IMR-90 (cell line): Measurements from ENCODE around the gene NMT1. TPM values are rescaled to one million over a fixed set of nuclear protein-coding genes. Genes with fewer than 3 reads are reported as not detected.

Source experiments
- ATAC-seq: fragments of 200-7000 bp; cut with Tn5 transposase; 2 replicates; pipeline ENCODE4 v1.9.1; 2020; ENCODE audit warnings: low read depth, mild to moderate bottlenecking, moderate library complexity
- BruUV-seq: library from RNA; stranded (reverse); fragments of 400-500 nt; replicated peaks from 2 replicates; lab custom pipeline; 2021; lab: Mats Ljungman, UMichigan
- CTCF ChIA-PET: fragments of 300-600 bp; formaldehyde crosslinking; extraction: SDS; loops from one replicate; lab custom pipeline; 2021; ENCODE audit warnings: antibody characterized with exemption; lab: Yijun Ruan, JAX
- POLR2A ChIA-PET: fragments of 300-600 bp; sonication (Branson Sonifier 250); formaldehyde crosslinking; loops from one replicate; lab custom pipeline; 2022; ENCODE audit warnings: antibody characterized with exemption; ENCODE audit not compliant: unreplicated experiment; lab: Charles Lee
- DNase-seq: peaks from one replicate; pipeline ENCODE4 v3.0.0; 2013
- H2AFZ ChIP-seq: replicated peaks from 2 replicates; pipeline ENCODE3; 2013; ENCODE audit warnings: low read length, mild to moderate bottlenecking; ENCODE audit not compliant: poor library complexity
- H2AK5ac ChIP-seq: 2 replicates; pipeline ENCODE4 v1.6.1; 2013; ENCODE audit warnings: low read depth, low read length, inconsistent platforms
- H2AK9ac ChIP-seq: replicated peaks from 2 replicates; pipeline ENCODE3; 2013; ENCODE audit warnings: mild to moderate bottlenecking, low read depth, low read length, moderate library complexity; ENCODE audit not compliant: poor library complexity
- H2BK120ac ChIP-seq: 2 replicates; pipeline ENCODE4 v1.6.1; 2013; ENCODE audit warnings: low read depth, low read length, inconsistent platforms
- H2BK15ac ChIP-seq: 3 replicates; pipeline ENCODE4 v1.6.1; 2013; ENCODE audit warnings: low read depth, low read length, inconsistent platforms
- H2BK20ac ChIP-seq: 2 replicates; pipeline ENCODE4 v1.6.1; 2013; ENCODE audit warnings: low read depth, mild to moderate bottlenecking, inconsistent platforms, low read length, moderate library complexity
- H2BK5ac ChIP-seq: 2 replicates; pipeline ENCODE4 v1.6.1; 2013; ENCODE audit warnings: mild to moderate bottlenecking, low read depth, low read length, inconsistent platforms; ENCODE audit not compliant: poor library complexity, severe bottlenecking
- H3K14ac ChIP-seq: replicated peaks from 2 replicates; pipeline ENCODE4 v1.6.1; 2013; ENCODE audit warnings: low read depth, low read length, inconsistent platforms
- H3K18ac ChIP-seq: 2 replicates; pipeline ENCODE4 v1.6.1; 2013; ENCODE audit warnings: low read depth, low read length, control low read depth
- H3K23ac ChIP-seq: 2 replicates; pipeline ENCODE4 v1.6.1; 2013; ENCODE audit warnings: low read depth, low read length, inconsistent platforms
- H3K27ac ChIP-seq: 2 replicates; pipeline ENCODE4 v1.5.1; 2013; ENCODE audit warnings: mild to moderate bottlenecking, control low read depth, low read length; ENCODE audit not compliant: insufficient read depth
- H3K27me3 ChIP-seq: 2 replicates; pipeline ENCODE4 v1.6.1; 2013; ENCODE audit warnings: low read length; ENCODE audit not compliant: control insufficient read depth, insufficient read depth
- H3K36me3 ChIP-seq: 2 replicates; pipeline ENCODE4 v1.6.1; 2013; ENCODE audit warnings: low read length, mixed read lengths; ENCODE audit not compliant: control insufficient read depth, insufficient read depth
- H3K4ac ChIP-seq: 2 replicates; pipeline ENCODE4 v1.6.1; 2013; ENCODE audit warnings: low read depth, low read length, inconsistent platforms
- H3K4me1 ChIP-seq: 2 replicates; pipeline ENCODE4 v1.6.1; 2013; ENCODE audit warnings: low read length, mixed read lengths; ENCODE audit not compliant: control insufficient read depth, insufficient read depth
- H3K4me2 ChIP-seq: 2 replicates; pipeline ENCODE4 v1.6.1; 2013; ENCODE audit warnings: low read depth, mild to moderate bottlenecking, control low read depth, low read length, moderate library complexity
- H3K4me3 ChIP-seq: 2 replicates; pipeline ENCODE4 v1.5.1; 2013; ENCODE audit warnings: low read depth, mild to moderate bottlenecking, control low read depth, low read length, moderate library complexity; ENCODE audit not compliant: insufficient read depth
- H3K56ac ChIP-seq: 2 replicates; pipeline ENCODE4 v1.6.1; 2013; ENCODE audit warnings: low read length, inconsistent platforms; ENCODE audit not compliant: insufficient read depth; ENCODE audit errors: extremely low read depth
- H3K79me1 ChIP-seq, 2 experiments: 2 replicates each; pipeline ENCODE4 v1.6.1; 2013; ENCODE audit warnings: low read length in 2 of 2, inconsistent platforms in 1 of 2, low read depth in 1 of 2
- H3K9ac ChIP-seq: 2 replicates; pipeline ENCODE4 v1.6.1; 2013; ENCODE audit warnings: low read depth, low read length, control low read depth
- H3K9me1 ChIP-seq: 2 replicates; pipeline ENCODE4 v1.6.1; 2013; ENCODE audit warnings: low read length, inconsistent platforms; ENCODE audit not compliant: insufficient read depth
- H3K9me3 ChIP-seq: 2 replicates; pipeline ENCODE4 v1.6.1; 2013; ENCODE audit warnings: low read length; ENCODE audit not compliant: control insufficient read depth, insufficient read depth
- H4K20me1 ChIP-seq: 2 replicates; pipeline ENCODE4 v1.6.1; 2013; ENCODE audit warnings: low read length, inconsistent platforms; ENCODE audit not compliant: insufficient read depth
- H4K5ac ChIP-seq: 2 replicates; pipeline ENCODE4 v1.6.1; 2013; ENCODE audit warnings: mild to moderate bottlenecking, low read depth, low read length, control low read depth
- H4K8ac ChIP-seq, 2 experiments: 2 replicates each; pipeline ENCODE4 v1.6.1; 2013; ENCODE audit warnings: low read depth in 2 of 2, low read length in 2 of 2, control low read depth in 1 of 2, inconsistent platforms in 1 of 2
- H4K91ac ChIP-seq: 2 replicates; pipeline ENCODE4 v1.6.1; 2013; ENCODE audit warnings: low read depth, low read length, inconsistent platforms; ENCODE audit not compliant: insufficient read depth
- BHLHE40 ChIP-seq: fragments of 150-350 bp; IDR thresholded peaks from 2 replicates; pipeline ENCODE4 v1.6.1; 2016; ENCODE audit warnings: mild to moderate bottlenecking, low read depth, low read length
- CEBPB ChIP-seq: IDR thresholded peaks from 2 replicates; pipeline ENCODE4 v1.6.1; 2012; ENCODE audit warnings: low read depth, low read length, improper control_type of control experiment
- CHD1 ChIP-seq: IDR thresholded peaks from 2 replicates; pipeline ENCODE4 v1.6.1; 2012; ENCODE audit warnings: low read depth, low read length, improper control_type of control experiment
- FOS ChIP-seq: fragments of 150-350 bp; IDR thresholded peaks from 2 replicates; pipeline ENCODE4 v1.6.1; 2016; ENCODE audit warnings: low read depth, low read length
- MAFK ChIP-seq: IDR thresholded peaks from 2 replicates; pipeline ENCODE4 v1.6.1; 2012; ENCODE audit warnings: low read depth, low read length, improper control_type of control experiment
- RAD21 ChIP-seq: IDR thresholded peaks from 2 replicates; pipeline ENCODE4 v1.6.1; 2012; ENCODE audit warnings: low read length, improper control_type of control experiment
- RCOR1 ChIP-seq: IDR thresholded peaks from 2 replicates; pipeline ENCODE4 v1.6.1; 2012; ENCODE audit warnings: mild to moderate bottlenecking, low read length, improper control_type of control experiment; ENCODE audit not compliant: insufficient replicate concordance
- RFX5 ChIP-seq: IDR thresholded peaks from 2 replicates; pipeline ENCODE4 v1.8.0; 2012; ENCODE audit warnings: low read depth, mild to moderate bottlenecking, low read length, moderate library complexity
- WGBS, 2 experiments: methylation state at CpG; one replicate each; pipeline versions ENCODE4 v1.1.5 to v1.1.7; 2013; ENCODE audit warnings: missing lambda C conversion rate in 2 of 2; ENCODE audit not compliant: insufficient read length in 1 of 2; ENCODE audit errors: extremely low coverage in 2 of 2; 5-methylcytosine and 5-hydroxymethylcytosine counted together
- dilution Hi-C: fragments of 300-500 bp; cut with HindIII; formaldehyde crosslinking; loops from one replicate; pipeline ENCODE4 v1.14.3; 2018; ENCODE audit warnings: low sequenced_read_pairs; ENCODE audit not compliant: unreplicated experiment
- in situ Hi-C: fragments of 300-500 bp; cut with MboI; formaldehyde crosslinking; loops from 3 replicates; pipeline ENCODE4 v1.14.3; 2019; ENCODE audit warnings: low sequenced_read_pairs, inconsistent platforms, mixed read lengths
- intact Hi-C: fragments of 100-400 bp; cut with micrococcal nuclease; formaldehyde crosslinking; loops from 2 replicates; pipeline ENCODE4 v1.10.0; 2022
- polyA plus RNA-seq, 3 experiments: library from polyadenylated mRNA; depleted of rRNA; stranded (reverse); fragments of >200 nt; gene quantifications; 2 replicates each; pipeline ENCODE4 v1.2.3, GENCODE V29; 2012; ENCODE audit warnings: low replicate concordance in 1 of 3
- total RNA-seq: library from RNA; depleted of rRNA; stranded (reverse); fragments of >200 nt; gene quantifications from 2 replicates; pipeline ENCODE4 v1.2.3, GENCODE V29; 2012
- TF ChIP-seq, protein P1 (sequence below): fragments of 150-350 bp; IDR thresholded peaks from 2 replicates; pipeline ENCODE4 v1.6.1; 2016; ENCODE audit warnings: low read depth, mild to moderate bottlenecking, low read length, moderate library complexity, borderline replicate concordance
- TF ChIP-seq, protein P2 (sequence below): conservative IDR thresholded peaks from 2 replicates; pipeline ENCODE4 v1.5.1; 2012; ENCODE audit warnings: mild to moderate bottlenecking, low read depth, low read length, improper control_type of control experiment
- TF ChIP-seq, protein P3 (sequence below): fragments of 150-350 bp; IDR thresholded peaks from 2 replicates; pipeline ENCODE4 v1.6.1; 2017; ENCODE audit warnings: mild to moderate bottlenecking, antibody characterized with exemption, low read length, low read depth

Gene NMT1
- total and polyA plus RNA-seq, 2 of the 4 experiments (the other 2 are of a cell fraction), result 38.0 to 60.6 TPM

DNA sequence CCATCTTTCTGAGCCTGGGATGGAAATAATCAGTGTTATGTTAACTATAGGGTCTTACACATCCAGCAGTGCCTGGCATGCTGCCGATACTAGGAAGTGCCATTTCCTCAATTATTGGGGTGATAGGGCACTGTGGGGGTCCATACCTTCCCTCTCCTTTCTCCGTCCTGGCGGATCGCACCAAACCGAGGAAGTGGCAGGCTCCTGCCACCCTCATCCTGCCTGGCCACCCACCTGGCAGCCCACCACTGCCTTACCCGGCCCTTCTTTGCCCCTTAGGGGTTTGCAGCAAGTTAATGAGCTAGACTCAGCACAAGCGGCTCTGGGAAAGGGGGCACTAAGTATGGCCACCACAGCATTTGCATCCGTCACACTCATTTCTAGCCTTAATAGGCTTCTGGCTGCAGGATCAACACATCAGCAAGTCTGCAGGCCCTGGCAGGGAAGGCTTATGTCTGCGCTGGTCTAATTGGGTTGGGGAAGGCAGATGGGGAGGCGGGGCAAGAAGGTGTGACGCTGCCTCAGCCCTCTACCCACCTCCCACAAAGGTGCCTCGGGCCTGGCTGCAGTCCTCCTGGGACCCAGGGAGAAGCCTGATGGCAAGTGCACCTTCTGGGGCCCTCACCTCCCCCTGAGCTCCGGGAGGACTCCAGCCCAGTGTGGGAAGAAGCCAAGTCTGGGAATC is 38.3 kb upstream of the NMT1 start:
- H3K4me1 ChIP-seq, result peaks cover 26% of the 10 kb centered on the region
- H2BK120ac ChIP-seq, result no peak overlapping the region
- H3K9me3 ChIP-seq, result no peaks in the 10 kb centered on the region
- H3K23ac ChIP-seq, result no peak overlapping the region
- ChIA-PET POLR2A (no interaction called here), CTCF (interaction anchor here (0.7 to 5.4 kb wide), 6 partner anchors 17 to 121 kb away, joined by 3 to 62 read pairs (median 4); no protein-coding TSS in a partner anchor)
- no peak overlapping the region for H4K8ac ChIP-seq
- H4K91ac ChIP-seq, result no peak overlapping the region
- WGBS, 2 experiments, result 90% methylated on average over 4 of the region's 13 CpGs; no CpG with 5 or more reads in 1 of the 2 experiments
- H2BK5ac ChIP-seq, result no peak overlapping the region
- dilution Hi-C loops (no loop called here), intact Hi-C loops (loop anchor here (1.0 kb wide), 1 partner anchor 102 kb away; no protein-coding TSS in a partner anchor), in situ Hi-C loops (no loop called here)
- peaks cover 4% of the 10 kb centered on the region; the same call in 1 of the 2 replicates for H3K27me3 ChIP-seq
- H3K14ac ChIP-seq, result no peak overlapping the region
- no peak overlapping the region for H3K4me2 ChIP-seq
- no peak overlapping the region for H3K4ac ChIP-seq
- no peak overlapping the region; the same call in 1 of the 2 replicates for H2AK5ac ChIP-seq
- no peak overlapping the region for H4K5ac ChIP-seq
- no peak overlapping the region for H3K18ac ChIP-seq
- no peaks in the 10 kb centered on the region for H4K20me1 ChIP-seq
- no peak for DNase-seq
- no peak overlapping the region for H2BK20ac ChIP-seq
- no peak overlapping the region for H3K4me3 ChIP-seq
- H2AK9ac ChIP-seq, result peak overlapping the region; percentile 62
- no peaks in the 10 kb centered on the region for H3K9me1 ChIP-seq
- H3K56ac ChIP-seq, result no peak overlapping the region
- peaks cover 13% of the 10 kb centered on the region for H3K36me3 ChIP-seq
- TF ChIP-seq BHLHE40, result no peak
- TF ChIP-seq CEBPB, result no peak
- no peak for TF ChIP-seq FOS
- no peak for TF ChIP-seq CHD1
- no peak for TF ChIP-seq RFX5
- no peak for TF ChIP-seq RCOR1
- TF ChIP-seq MAFK, result no peak
- TF ChIP-seq, protein P1, sequence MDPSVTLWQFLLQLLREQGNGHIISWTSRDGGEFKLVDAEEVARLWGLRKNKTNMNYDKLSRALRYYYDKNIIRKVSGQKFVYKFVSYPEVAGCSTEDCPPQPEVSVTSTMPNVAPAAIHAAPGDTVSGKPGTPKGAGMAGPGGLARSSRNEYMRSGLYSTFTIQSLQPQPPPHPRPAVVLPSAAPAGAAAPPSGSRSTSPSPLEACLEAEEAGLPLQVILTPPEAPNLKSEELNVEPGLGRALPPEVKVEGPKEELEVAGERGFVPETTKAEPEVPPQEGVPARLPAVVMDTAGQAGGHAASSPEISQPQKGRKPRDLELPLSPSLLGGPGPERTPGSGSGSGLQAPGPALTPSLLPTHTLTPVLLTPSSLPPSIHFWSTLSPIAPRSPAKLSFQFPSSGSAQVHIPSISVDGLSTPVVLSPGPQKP, result no peak
- TF ChIP-seq, protein P2, sequence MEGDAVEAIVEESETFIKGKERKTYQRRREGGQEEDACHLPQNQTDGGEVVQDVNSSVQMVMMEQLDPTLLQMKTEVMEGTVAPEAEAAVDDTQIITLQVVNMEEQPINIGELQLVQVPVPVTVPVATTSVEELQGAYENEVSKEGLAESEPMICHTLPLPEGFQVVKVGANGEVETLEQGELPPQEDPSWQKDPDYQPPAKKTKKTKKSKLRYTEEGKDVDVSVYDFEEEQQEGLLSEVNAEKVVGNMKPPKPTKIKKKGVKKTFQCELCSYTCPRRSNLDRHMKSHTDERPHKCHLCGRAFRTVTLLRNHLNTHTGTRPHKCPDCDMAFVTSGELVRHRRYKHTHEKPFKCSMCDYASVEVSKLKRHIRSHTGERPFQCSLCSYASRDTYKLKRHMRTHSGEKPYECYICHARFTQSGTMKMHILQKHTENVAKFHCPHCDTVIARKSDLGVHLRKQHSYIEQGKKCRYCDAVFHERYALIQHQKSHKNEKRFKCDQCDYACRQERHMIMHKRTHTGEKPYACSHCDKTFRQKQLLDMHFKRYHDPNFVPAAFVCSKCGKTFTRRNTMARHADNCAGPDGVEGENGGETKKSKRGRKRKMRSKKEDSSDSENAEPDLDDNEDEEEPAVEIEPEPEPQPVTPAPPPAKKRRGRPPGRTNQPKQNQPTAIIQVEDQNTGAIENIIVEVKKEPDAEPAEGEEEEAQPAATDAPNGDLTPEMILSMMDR, result no peak
- TF ChIP-seq RAD21, result no peak
- TF ChIP-seq, protein P3, sequence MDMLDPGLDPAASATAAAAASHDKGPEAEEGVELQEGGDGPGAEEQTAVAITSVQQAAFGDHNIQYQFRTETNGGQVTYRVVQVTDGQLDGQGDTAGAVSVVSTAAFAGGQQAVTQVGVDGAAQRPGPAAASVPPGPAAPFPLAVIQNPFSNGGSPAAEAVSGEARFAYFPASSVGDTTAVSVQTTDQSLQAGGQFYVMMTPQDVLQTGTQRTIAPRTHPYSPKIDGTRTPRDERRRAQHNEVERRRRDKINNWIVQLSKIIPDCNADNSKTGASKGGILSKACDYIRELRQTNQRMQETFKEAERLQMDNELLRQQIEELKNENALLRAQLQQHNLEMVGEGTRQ, result no peak
- no peak overlapping the region for H2AFZ ChIP-seq
- H3K9ac ChIP-seq, result no peak overlapping the region
- no TSS peak for BruUV-seq
- no peak overlapping the region for H2BK15ac ChIP-seq
- H3K79me1 ChIP-seq, result 0 out of 4 replicates have a peak, but pooled peaks cover 0 to 2% of the 10 kb centered on the region in 2 experiments
- no peak for ATAC-seq
- no peak overlapping the region for H3K27ac ChIP-seq
